ENCODE data around the gene HNRNPCL1.

The HNRNPCL1 gene

DNA sequence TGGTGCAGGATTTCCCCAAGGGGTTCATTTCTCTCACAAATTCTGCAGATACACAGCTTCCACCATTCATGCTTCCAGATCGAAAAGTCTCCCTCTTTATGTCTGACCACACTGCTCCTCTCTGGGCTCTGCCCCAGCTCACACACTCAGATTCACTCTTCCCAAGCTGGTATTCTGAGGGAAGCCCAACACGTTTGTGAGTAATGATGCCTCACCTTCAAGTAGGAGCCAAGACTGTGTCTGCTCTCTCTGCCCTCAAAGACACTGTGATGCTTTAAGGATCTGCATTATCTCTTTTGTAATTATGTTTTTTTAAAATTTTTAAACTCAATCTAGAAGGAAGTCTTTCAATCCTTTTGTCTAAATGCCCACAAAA lies 37.1 kb downstream of the HNRNPCL1 start:
- Histone ChIP-seq H3K4me1 (ENCODE audit: control insufficient read depth in 2 of 2, insufficient read depth in 2 of 2, low read length in 2 of 2) (no peaks in the 10 kb centered on the region), H3K36me3 (ENCODE audit: control insufficient read depth in 2 of 2, insufficient read depth in 2 of 2, low read length in 2 of 2) (no peaks in the 10 kb centered on the region), H3K9me3 (ENCODE audit: control insufficient read depth in 2 of 2, low read length in 2 of 2) (no peaks in the 10 kb centered on the region), H3K27ac (ENCODE audit: low read depth in 2 of 2, low read length in 2 of 2) (no peak overlapping the region), H3K4me3 (ENCODE audit: low read length in 2 of 2) (no peak overlapping the region), H3K9ac (ENCODE audit: low read depth in 1 of 2, low read length in 2 of 2) (no peak overlapping the region), H3K27me3 (ENCODE audit: control insufficient read depth in 2 of 2, insufficient read depth in 2 of 2, low read length in 2 of 2) (no peaks in the 10 kb centered on the region)

DNA sequence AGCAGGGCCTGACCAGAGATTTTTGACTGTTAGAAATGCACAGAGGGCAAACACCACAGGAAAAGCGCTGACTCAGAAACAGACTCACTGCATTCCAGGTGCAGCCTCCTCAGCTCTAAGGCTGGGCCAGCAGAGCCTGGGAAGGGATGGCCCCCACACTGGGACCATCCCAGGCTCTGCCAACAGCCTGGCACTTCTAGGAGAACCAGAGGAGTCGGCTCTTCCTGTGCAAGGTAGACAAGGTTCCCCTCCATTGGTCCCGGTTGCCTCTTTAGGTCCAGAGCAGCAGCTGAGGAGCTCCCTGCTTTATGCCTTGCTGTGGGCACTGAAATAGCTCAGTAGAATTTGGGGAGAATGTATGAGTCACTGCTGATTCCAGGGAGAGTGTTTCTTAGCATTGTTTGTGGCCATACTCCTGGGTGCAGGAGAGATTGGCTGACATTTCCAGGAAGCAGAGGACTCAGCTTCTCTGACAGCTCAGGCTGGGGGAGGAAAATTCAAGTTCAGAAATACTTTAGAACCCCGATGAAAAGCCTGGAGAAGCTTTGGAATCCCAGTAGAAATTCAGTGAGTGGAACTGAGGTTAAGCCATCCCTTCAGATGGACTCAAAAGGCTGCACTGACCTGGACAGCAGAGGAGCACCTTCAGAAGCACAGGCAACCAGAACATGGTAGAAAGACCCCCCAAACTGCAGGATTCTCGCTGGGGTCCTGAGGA lies 37.7 kb downstream of the HNRNPCL1 start:
- H3K9me3 ChIP-seq (ENCODE audit: control insufficient read depth in 2 of 2, low read length in 2 of 2), result no peaks in the 10 kb centered on the region
- H3K36me3 ChIP-seq (ENCODE audit: control insufficient read depth in 2 of 2, insufficient read depth in 2 of 2, low read length in 2 of 2), result no peaks in the 10 kb centered on the region
- no peaks in the 10 kb centered on the region for H3K27me3 ChIP-seq (ENCODE audit: control insufficient read depth in 2 of 2, insufficient read depth in 2 of 2, low read length in 2 of 2)
- no peaks in the 10 kb centered on the region for H3K4me1 ChIP-seq (ENCODE audit: control insufficient read depth in 2 of 2, insufficient read depth in 2 of 2, low read length in 2 of 2)
- no peak overlapping the region for H3K27ac ChIP-seq (ENCODE audit: low read depth in 2 of 2, low read length in 2 of 2)
- H3K4me3 ChIP-seq (ENCODE audit: low read length in 2 of 2), result no peak overlapping the region
- H3K9ac ChIP-seq (ENCODE audit: low read depth in 1 of 2, low read length in 2 of 2), result no peak overlapping the region

DNA sequence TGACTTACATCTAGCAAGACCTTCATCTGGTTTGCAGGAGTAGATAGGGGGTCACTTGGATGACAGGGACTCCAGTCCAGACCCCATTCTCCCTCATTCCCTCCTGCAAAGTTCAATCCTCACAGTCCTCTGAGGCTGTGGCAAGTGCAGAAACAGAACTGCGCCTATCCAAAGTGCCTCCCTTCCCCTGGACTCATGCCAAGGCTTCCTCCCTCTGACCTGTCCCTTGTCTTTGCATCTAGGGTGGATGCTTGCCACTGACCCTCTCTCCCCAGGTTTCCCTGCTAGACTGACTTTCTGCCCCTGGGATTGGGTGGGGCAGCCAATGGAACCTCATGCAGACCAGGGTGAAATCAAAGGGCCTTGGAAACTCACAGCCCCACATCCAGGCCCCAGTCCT lies 38.6 kb downstream of the HNRNPCL1 start:
- H3K9me3 ChIP-seq (ENCODE audit: control insufficient read depth in 2 of 2, low read length in 2 of 2), result no peaks in the 10 kb centered on the region
- no peaks in the 10 kb centered on the region for H3K4me1 ChIP-seq (ENCODE audit: control insufficient read depth in 2 of 2, insufficient read depth in 2 of 2, low read length in 2 of 2)
- H3K27ac ChIP-seq (ENCODE audit: low read depth in 2 of 2, low read length in 2 of 2), result no peak overlapping the region
- H3K9ac ChIP-seq (ENCODE audit: low read depth in 1 of 2, low read length in 2 of 2), result no peak overlapping the region
- H3K36me3 ChIP-seq (ENCODE audit: control insufficient read depth in 2 of 2, insufficient read depth in 2 of 2, low read length in 2 of 2), result no peaks in the 10 kb centered on the region
- no peaks in the 10 kb centered on the region for H3K27me3 ChIP-seq (ENCODE audit: control insufficient read depth in 2 of 2, insufficient read depth in 2 of 2, low read length in 2 of 2)
- no peak overlapping the region for H3K4me3 ChIP-seq (ENCODE audit: low read length in 2 of 2)

DNA sequence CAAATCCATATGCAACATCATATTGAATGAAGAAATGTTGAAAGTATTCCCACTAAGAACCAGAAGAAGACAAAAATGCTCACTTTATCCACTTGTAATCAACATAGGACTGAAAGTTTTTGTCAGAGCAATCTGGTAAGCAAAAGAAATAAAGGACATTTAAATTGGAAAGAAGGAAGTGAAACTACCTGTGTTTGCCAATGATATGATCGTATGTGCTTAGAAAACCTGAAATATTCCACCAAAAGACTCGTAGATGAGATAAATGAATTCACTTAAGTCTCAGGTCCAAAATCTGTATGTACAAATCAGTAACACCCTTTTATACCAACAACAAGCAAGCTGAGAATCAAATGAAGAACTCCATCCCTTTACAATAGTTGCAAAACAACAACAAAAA lies 48.8 kb downstream of the HNRNPCL1 start:
- no peak overlapping the region for H3K27ac ChIP-seq (ENCODE audit: low read depth in 2 of 2, low read length in 2 of 2)
- no peak overlapping the region for H3K4me3 ChIP-seq (ENCODE audit: low read length in 2 of 2)
- H3K36me3 ChIP-seq (ENCODE audit: control insufficient read depth in 2 of 2, insufficient read depth in 2 of 2, low read length in 2 of 2), result no peaks in the 10 kb centered on the region
- no peaks in the 10 kb centered on the region for H3K27me3 ChIP-seq (ENCODE audit: control insufficient read depth in 2 of 2, insufficient read depth in 2 of 2, low read length in 2 of 2)
- H3K9ac ChIP-seq (ENCODE audit: low read depth in 1 of 2, low read length in 2 of 2), result no peak overlapping the region
- no peaks in the 10 kb centered on the region for H3K9me3 ChIP-seq (ENCODE audit: control insufficient read depth in 2 of 2, low read length in 2 of 2)
- H3K4me1 ChIP-seq (ENCODE audit: control insufficient read depth in 2 of 2, insufficient read depth in 2 of 2, low read length in 2 of 2), result no peaks in the 10 kb centered on the region

DNA sequence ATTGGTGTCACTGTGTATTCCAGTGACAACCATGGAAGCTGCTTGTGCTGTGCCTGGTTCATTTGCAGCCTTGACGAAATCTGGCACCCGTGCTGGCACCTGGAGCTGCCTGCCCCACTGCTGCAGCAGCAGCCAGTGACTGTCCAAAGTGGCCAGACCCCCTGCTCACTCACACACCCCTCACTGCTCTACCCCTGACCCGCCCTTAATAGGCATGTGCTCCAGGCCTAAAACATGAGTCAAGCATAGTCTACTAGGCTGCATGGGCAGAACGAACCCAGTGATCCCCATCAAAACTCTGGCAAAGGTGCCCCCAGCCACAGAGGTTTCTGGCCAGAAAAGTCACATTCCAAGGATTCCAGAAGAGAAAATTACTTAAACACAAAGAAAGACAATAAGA lies 49.6 kb downstream of the HNRNPCL1 start:
- H3K27ac ChIP-seq (ENCODE audit: low read depth in 2 of 2, low read length in 2 of 2), result no peak overlapping the region
- H3K9ac ChIP-seq (ENCODE audit: low read depth in 1 of 2, low read length in 2 of 2), result no peak overlapping the region
- no peaks in the 10 kb centered on the region for H3K4me1 ChIP-seq (ENCODE audit: control insufficient read depth in 2 of 2, insufficient read depth in 2 of 2, low read length in 2 of 2)
- no peak overlapping the region for H3K4me3 ChIP-seq (ENCODE audit: low read length in 2 of 2)
- no peaks in the 10 kb centered on the region for H3K27me3 ChIP-seq (ENCODE audit: control insufficient read depth in 2 of 2, insufficient read depth in 2 of 2, low read length in 2 of 2)
- H3K9me3 ChIP-seq (ENCODE audit: control insufficient read depth in 2 of 2, low read length in 2 of 2), result no peaks in the 10 kb centered on the region
- H3K36me3 ChIP-seq (ENCODE audit: control insufficient read depth in 2 of 2, insufficient read depth in 2 of 2, low read length in 2 of 2), result no peaks in the 10 kb centered on the region
